ENCODE measurements around the gene SULT1A1. TPM values are rescaled to one million over a fixed set of nuclear protein-coding genes. Genes with fewer than 3 reads are reported as not detected.

The SULT1A1 gene
- total and polyA plus RNA-seq, 3 donors from 2014 or later = 34.9 to 50.9 (median 42.6) TPM

DNA sequence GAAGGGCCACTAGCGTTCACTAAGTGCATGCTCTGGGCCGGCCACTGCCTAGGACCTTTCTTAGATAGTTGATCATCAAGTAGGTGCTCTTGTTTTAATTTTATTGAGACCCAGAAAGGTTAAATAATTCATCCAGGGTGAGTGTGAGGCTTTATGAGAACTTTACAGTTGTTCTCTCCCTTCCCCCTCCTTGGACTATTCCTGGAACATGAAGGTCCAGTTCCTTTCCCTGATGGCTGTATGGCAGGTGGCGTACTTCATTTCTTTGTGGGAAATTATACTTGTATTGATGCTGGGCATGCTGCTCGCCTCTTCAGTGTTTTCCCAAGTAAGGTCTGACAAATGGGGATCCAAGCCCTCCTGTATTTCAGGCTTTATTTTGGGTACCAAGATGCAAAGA, 47.6 kb downstream of the SULT1A1 start:
- Histone ChIP-seq H3K4me1 (peaks cover 18% of the 10 kb centered on the region), H3K36me3 (ENCODE audit: low read depth, missing control alignments) (no peaks in the 10 kb centered on the region), H3K27me3 (no peaks in the 10 kb centered on the region), H3K4me3 (no peak overlapping the region), H3K27ac (peak overlapping the region in 1 of 2 donors; percentile 17), H3K9me3 (no peaks in the 10 kb centered on the region)
- DNase-seq = no peak
- no peak for TF ChIP-seq POLR2A (IDR thresholded peaks at IDR 0.05)
- TF ChIP-seq, protein P1, sequence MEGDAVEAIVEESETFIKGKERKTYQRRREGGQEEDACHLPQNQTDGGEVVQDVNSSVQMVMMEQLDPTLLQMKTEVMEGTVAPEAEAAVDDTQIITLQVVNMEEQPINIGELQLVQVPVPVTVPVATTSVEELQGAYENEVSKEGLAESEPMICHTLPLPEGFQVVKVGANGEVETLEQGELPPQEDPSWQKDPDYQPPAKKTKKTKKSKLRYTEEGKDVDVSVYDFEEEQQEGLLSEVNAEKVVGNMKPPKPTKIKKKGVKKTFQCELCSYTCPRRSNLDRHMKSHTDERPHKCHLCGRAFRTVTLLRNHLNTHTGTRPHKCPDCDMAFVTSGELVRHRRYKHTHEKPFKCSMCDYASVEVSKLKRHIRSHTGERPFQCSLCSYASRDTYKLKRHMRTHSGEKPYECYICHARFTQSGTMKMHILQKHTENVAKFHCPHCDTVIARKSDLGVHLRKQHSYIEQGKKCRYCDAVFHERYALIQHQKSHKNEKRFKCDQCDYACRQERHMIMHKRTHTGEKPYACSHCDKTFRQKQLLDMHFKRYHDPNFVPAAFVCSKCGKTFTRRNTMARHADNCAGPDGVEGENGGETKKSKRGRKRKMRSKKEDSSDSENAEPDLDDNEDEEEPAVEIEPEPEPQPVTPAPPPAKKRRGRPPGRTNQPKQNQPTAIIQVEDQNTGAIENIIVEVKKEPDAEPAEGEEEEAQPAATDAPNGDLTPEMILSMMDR (IDR thresholded peaks at IDR 0.05) = no peak
- intact Hi-C loops (cut with DNase I; ENCODE audit: low total_unique reads) = no loop called here
- WGBS, 2 donors = 81 to 88% methylated on average over 4 of the region's 4 CpGs

DNA sequence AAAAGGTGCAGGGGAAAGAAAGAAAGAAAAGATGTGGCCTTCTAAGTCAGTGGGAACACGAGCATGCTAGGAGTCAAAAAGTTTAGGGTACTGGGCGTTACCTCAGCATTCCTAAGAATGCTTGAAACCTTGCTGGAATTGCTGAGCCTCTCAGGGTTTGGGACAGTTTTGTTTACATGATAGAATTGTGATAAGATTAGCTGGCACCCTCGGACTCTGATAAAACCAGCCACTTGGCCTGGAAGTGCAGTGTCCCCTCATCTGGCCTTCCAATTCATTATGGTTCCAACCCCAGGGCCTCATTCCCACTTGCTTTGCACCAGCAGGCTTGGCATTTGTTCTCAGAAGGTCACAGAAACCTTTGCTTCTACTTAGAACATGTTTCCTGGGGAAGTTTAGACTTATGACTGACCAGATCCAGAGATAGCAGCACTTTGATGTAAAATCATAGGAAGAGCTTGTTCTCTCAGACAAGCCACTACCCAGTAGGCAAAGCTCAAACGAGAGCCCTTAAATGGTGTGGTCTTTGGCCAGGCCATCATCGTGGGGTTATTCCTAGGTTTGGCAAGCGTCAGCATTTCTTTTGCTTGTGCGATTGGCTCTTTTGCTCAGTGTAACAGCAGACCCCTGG, 48.2 kb downstream of the SULT1A1 start:
- peaks cover 18% of the 10 kb centered on the region for H3K4me1 ChIP-seq
- WGBS, 2 donors = 54 to 56% methylated on average over 7 of the region's 7 CpGs
- no peak for TF ChIP-seq POLR2A (IDR thresholded peaks at IDR 0.05)
- TF ChIP-seq, protein P1 (IDR thresholded peaks at IDR 0.05) = no peak
- no peaks in the 10 kb centered on the region for H3K36me3 ChIP-seq (ENCODE audit: low read depth, missing control alignments)
- H3K4me3 ChIP-seq = no peak overlapping the region
- H3K9me3 ChIP-seq = no peaks in the 10 kb centered on the region
- intact Hi-C loops (cut with DNase I; ENCODE audit: low total_unique reads) = no loop called here
- DNase-seq = no peak
- peak overlapping the region in 1 of 2 donors; percentile 17 for H3K27ac ChIP-seq
- no peaks in the 10 kb centered on the region for H3K27me3 ChIP-seq

DNA sequence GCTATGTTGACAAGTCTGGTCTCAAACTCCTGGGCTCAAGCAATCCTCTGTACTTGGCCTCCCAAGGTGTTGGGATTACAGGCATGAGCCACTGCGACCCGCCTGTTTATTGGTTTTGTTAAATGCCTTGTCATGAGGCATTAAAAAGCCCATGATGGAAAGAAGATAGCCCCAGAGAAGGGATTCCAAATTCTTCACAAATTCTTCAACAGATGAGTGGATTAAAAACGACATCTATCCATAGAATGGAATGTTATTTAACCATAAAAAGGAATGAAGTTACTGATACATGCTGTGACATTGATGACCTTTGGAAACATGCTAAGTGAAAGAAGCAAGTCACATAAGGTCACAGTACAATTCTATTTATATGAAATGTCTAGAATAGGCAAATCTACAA, 51.4 kb downstream of the SULT1A1 start:
- Histone ChIP-seq H3K4me1 (peaks cover 25% of the 10 kb centered on the region), H3K27ac (no peak overlapping the region), H3K36me3 (ENCODE audit: low read depth, missing control alignments) (no peaks in the 10 kb centered on the region), H3K27me3 (no peaks in the 10 kb centered on the region), H3K4me3 (no peak overlapping the region), H3K9me3 (no peaks in the 10 kb centered on the region)
- no peak for DNase-seq
- TF ChIP-seq, protein P1 (IDR thresholded peaks at IDR 0.05) = no peak
- no peak for TF ChIP-seq POLR2A (IDR thresholded peaks at IDR 0.05)
- intact Hi-C loops (cut with DNase I; ENCODE audit: low total_unique reads) = no loop called here
- whole genome bisulfite sequencing, 2 donors = 83 to 89% methylated on average over 3 of the region's 3 CpGs

DNA sequence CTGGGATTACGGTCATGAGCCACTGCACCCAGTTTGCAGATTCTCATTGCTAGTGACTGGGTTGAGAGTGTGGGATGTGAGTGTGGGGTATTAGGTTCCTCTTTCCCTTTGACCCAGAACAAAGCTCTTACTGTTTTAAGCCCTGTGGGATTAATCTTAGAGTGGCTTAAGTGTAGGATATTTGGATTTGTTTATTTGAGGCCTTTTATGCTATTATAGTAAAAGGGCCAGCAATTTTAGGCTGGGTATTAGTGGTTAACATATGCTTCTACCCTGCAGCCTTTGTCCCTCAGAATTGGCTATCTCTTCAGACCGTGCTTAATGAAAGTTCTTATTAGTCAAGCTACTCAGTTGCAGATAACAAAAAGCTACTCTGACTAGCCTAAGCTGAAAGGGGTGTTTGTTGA, 52.9 kb downstream of the SULT1A1 start:
- no peak for DNase-seq
- no peak overlapping the region for H3K4me3 ChIP-seq
- no peaks in the 10 kb centered on the region for H3K27me3 ChIP-seq
- intact Hi-C loops (cut with DNase I; ENCODE audit: low total_unique reads) = no loop called here
- H3K36me3 ChIP-seq (ENCODE audit: low read depth, missing control alignments) = no peaks in the 10 kb centered on the region
- no peak overlapping the region for H3K27ac ChIP-seq
- 55 to 70% methylated on average over 2 of the region's 2 CpGs for WGBS, 2 donors
- no peaks in the 10 kb centered on the region for H3K9me3 ChIP-seq
- TF ChIP-seq POLR2A (IDR thresholded peaks at IDR 0.05) = no peak
- TF ChIP-seq, protein P1 (IDR thresholded peaks at IDR 0.05) = no peak
- H3K4me1 ChIP-seq = peaks cover 19% of the 10 kb centered on the region

DNA sequence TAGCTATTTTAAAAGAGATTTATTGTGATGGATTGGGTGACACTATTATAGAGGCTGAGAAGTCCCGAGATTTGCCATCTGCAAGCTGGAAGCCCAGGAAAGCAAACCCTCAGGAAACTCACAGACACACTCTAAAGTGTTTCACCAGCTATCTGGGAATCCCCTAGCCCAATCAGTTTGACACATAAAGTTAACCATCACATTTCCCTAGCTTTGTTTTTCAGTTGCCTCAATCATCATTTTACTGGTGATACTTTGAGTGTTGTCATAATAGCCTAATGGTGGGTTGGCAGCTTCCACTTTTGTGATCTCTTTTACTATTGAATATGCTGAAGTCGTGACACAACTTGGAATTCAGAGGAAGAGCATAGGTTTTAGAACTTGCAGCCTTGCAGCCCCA, 54.3 kb downstream of the SULT1A1 start:
- no peak for DNase-seq
- intact Hi-C loops (cut with DNase I; ENCODE audit: low total_unique reads) = no loop called here
- H3K27ac ChIP-seq = no peak overlapping the region
- WGBS, 2 donors = 67 to 87% methylated on average over 2 of the region's 2 CpGs
- no peak for TF ChIP-seq POLR2A (IDR thresholded peaks at IDR 0.05)
- TF ChIP-seq, protein P1 (IDR thresholded peaks at IDR 0.05) = no peak
- H3K27me3 ChIP-seq = no peaks in the 10 kb centered on the region
- H3K4me1 ChIP-seq = peaks cover 12% of the 10 kb centered on the region
- H3K36me3 ChIP-seq (ENCODE audit: low read depth, missing control alignments) = no peaks in the 10 kb centered on the region
- no peaks in the 10 kb centered on the region for H3K9me3 ChIP-seq
- no peak overlapping the region for H3K4me3 ChIP-seq
